ENCODE data around the gene ATG16L1.
A peak's percentile ranks its signal among the peaks of the same experiment; 100 is the strongest.

The ATG16L1 gene
- total RNA-seq, result 121 to 185 (median 148) reads per million in 4 donors

DNA sequence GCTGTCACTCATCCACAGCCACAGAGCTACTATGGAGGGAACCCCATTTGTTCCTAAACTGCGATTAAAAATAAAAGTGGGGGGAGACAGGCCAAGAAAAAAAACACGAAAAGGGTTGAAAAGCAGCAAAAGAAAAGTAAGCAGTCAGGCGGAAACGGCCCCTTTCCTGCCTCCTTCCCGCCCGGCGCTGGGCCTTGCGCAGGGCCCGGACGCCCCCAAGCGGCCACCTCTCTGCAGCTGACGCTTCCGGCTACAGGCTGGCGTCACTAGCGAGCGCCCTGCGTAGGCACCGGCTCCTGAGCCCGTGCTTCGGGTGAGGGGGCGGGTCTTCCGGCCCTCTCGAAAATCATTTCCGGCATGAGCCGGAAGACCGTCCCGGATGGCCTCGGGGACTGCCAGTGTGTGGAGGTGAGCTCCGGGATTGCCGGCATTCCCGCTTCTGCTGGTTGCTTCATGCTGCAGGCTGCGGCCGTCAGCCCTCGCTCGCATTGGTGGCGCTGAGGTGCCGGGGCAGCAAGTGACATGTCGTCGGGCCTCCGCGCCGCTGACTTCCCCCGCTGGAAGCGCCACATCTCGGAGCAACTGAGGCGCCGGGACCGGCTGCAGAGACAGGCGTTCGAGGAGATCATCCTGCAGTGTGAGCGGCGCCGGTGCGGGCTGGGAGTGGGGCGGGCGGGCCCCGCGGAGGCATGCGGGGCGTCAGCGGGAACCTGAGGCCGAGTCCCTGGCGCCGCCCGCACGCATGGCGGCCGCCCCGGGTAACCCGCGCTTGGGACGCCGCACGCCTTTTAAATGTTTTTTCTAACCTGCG, at the start of gene ATG16L1:
ATG16L1 (plus strand) TSS at position 368 of the 811 bp plus-strand sequence; CDS start at position 523, 155 bp downstream.
- peak; percentile 93 to 98 (median 94) for DNase-seq

- DNase-seq, result no peak
Measured at GRCh38 chr2:233202531-233202944, 48.9 kb upstream of the ATG16L1 start.

GRCh38 chr2:233203060-233203459, 48.4 kb upstream of the ATG16L1 start:
- DNase-seq, result no peak

DNA sequence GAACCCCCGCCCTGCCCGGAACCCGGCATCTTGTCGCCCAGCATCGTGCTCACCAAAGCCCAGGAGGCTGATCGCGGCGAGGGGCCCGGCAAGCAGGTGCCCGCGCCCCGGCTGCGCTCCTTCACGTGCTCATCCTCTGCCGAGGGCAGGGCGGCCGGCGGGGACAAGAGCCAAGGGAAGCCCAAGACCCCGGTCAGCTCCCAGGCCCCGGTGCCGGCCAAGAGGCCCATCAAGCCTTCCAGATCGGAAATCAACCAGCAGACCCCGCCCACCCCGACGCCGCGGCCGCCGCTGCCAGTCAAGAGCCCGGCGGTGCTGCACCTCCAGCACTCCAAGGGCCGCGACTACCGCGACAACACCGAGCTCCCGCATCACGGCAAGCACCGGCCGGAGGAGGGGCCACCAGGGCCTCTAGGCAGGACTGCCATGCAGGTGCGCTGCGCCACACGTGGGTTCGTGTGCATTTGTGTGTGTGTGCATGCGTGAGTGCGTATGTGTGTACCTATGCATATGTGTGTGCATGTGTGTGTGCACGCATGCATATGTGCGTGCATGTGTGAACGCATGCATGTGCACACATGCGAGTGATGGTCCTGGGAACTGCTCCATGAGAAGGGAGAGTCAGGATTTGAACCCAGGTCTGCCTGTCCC, 47.1 kb upstream of the ATG16L1 start:
- no peak for DNase-seq

DNA sequence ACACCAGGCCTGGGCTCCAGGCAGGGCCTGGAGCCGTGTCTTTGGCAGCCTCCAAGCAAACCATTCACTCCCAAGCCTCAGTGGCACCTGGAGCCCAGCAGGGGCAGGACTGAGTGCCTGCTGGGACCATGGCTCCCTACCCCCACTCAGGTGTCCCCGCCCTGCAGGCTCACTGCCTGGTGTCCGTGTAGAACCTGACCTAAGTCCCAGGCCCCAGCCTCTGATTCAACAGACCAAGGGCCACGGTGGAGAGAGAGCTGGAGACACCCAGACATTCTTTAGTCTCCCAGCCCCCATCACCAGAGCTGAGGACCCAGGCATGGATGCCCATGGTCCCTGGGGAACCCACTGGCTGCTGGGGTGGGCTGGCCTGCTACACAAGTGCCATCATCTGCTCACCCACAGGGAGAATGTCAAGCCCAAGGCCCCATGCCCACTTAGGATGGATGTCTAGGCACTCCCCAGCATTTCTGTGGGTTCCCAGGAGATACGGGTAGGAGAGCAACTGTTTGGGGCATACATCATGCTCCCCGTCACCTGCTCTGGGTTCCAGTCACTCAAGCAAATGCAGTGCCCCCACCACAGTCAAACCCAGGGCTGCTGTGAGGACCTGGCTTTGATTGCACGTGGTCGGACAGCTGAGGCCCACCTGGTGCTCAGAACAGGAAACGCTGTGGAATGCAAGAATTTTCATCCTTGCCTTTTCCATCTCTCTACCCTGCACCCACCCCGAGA, 42.9 kb upstream of the ATG16L1 start:
- no peak for DNase-seq

DNA sequence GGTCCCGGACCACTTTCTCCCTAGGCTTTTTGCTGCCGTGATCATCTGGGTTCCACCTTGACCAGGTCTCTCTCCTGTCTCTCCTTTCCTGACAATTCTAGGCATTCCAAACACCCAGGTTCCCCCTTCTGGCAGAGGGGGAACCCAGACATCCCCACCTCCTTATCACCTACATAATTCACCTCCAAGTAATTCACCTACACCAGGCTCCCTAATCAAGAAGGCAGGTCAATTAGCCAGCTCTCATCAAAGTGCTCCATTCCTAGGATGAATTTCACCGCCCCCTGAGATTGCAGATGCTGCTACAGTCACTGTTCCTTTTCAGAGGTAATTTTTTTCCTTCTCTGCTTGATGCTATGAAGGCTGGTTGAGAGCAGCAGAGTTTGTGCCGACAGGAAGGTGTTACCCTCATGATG, 42.3 kb upstream of the ATG16L1 start:
- DNase-seq, result no peak

DNA sequence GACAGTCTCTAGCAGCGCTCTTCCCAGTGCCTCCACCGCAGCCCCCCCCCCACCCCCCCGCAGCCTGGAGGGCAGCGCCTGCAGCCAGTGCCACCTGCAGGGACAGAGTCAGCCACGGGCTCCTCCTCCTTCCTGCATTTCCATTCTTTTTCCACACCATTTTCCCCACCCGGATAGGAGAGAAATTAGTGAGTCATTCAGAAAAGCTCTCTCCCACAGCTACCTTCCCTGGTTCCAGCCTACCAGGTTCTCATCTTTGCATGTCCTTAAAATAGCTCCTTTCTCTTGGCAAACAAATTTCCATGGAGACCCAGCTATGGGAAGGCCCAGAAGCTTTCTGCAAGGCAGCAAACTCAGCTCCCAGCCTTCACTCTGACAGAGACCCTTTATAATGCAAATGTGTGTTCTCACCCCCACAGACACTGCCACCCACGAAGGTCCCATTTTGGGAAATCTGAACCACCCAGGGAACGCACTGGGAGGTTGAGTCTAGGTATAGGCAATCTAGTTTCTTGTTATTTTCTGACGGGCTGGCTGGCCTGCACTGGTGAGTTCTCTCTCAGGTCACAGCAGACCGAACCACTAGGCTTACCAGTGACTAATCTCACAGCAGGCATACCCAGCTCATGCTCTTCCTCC, 41.8 kb upstream of the ATG16L1 start:
- DNase-seq, result no peak

DNA sequence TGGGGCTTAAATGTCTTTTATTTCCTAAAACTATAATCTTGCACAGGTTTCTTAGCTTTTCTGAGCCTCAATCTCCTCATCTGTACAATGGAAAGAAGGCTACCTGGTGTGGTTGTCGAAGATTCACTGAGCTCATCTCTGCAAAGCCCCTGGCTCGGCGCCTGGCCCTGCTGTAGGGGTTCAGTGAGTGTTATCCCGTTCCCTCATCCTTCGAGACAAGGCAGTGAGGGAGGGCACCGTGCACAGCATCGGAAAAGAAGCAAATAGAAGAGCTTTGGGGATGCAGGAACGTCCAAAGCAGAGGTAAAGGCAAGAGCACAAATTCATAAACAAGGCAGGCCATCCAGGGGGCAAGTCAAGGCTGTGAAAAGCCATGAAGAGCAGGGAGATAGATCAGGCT, 41.2 kb upstream of the ATG16L1 start:
- no peak for DNase-seq

GRCh38 chr2:233210843-233211547, 40.5 kb upstream of the ATG16L1 start:
- DNase-seq, result no peak

GRCh38 chr2:233211548-233211895, 40.0 kb upstream of the ATG16L1 start:
- DNase-seq, result no peak

GRCh38 chr2:233213011-233213410, 38.5 kb upstream of the ATG16L1 start:
- no peak for DNase-seq

DNA sequence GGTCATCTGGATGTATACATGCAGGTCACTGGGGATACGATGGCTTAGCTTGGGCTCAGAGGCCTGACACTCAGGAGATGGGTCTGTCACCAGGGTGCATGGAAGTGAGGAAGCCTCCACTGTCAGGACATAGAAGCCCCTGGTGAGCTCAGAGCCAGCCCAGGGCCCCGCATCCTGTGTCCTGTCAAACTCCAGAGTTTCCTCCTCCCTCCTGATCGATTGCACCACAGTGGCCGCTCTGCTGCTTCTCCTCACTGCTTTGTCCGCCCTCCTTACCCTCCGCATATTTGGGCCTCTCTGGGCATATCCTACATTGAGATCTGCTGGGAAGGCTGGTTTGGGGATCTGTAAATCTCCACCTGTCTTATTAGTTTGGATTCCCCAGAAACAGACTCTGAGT, 37.5 kb upstream of the ATG16L1 start:
- no peak for DNase-seq

- DNase-seq, result no peak
Measured at GRCh38 chr2:233217892-233218377, 33.5 kb upstream of the ATG16L1 start.

GRCh38 chr2:233218836-233219235, 32.6 kb upstream of the ATG16L1 start:
- no peak for DNase-seq

- DNase-seq, result no peak
Measured at GRCh38 chr2:233219848-233220247, 31.6 kb upstream of the ATG16L1 start.

DNA sequence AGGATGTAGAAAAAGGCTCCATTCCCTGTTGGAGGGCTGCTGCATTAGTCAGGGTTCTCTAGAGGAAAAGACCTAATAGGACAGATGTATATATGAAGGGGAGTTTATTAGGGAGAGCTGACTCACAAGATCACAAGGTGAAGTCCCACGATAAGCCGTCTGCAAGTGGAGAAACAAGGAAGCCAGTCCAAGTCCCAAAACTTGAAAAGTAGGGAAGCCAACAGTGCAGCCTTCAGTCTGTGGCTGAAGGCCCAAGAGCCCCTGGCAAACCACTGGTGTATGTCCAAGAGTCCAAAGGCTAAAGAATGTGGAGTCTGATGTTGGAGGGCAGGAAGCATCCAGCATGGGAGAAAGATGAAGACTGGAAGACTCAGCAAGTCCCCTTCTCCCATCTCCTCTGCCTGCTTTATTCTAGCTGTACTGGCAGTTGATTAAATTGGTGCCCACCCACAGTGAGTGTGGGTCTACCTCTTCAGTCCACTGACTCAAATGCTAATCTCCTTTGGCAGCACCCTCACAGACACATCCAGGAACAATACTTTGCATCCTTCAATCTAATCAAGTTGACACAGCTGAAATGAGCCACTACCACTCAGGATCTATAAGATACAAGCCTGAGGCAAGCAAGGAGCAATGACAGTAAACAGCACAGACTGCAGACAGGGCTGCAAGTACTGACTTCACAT, 30.0 kb upstream of the ATG16L1 start:
- DNase-seq, result no peak

- no peak for DNase-seq
Measured at GRCh38 chr2:233223059-233223894, 28.2 kb upstream of the ATG16L1 start.

GRCh38 chr2:233225230-233226068, 26.0 kb upstream of the ATG16L1 start:
- no peak for DNase-seq

- no peak for DNase-seq
Measured at GRCh38 chr2:233226511-233227031, 24.9 kb upstream of the ATG16L1 start.
